ENCODE results near the gene RPL14. TPM values are rescaled to one million over a fixed set of nuclear protein-coding genes. Genes with fewer than 3 reads are reported as not detected.

Gene RPL14
- 1,767 and 1,811 TPM in 2 replicates for total RNA-seq
- long read RNA-seq, full-length matches to known transcripts, result 328 of 347 reads
- long read RNA-seq, partial matches to known transcripts, result 10 of 347 reads
- long read RNA-seq, other reads (novel, unspliced or antisense), result 9 of 347 reads

GRCh38 chr3:40456940-40457823 is at the start of gene RPL14:
Gene RPL14 (plus strand): TSS chr3:40457339. CDS start chr3:40457472, 133 bp downstream.
- peaks cover 22% of the 10 kb centered on the region for H3K36me3 Mint-ChIP-seq (ENCODE audit: insufficient read depth)

GRCh38 chr3:40407611-40408010 is 49.5 kb upstream of the RPL14 start:
- Mint-ChIP-seq H3K27me3 (no peaks in the 10 kb centered on the region), H3K4me1 (ENCODE audit: low read depth) (no peaks in the 10 kb centered on the region)

More at GRCh38 chr3:40456940-40457823, at the start of gene RPL14:
- peak within 1 kb of the TSS; percentile 98 for H3K27ac Mint-ChIP-seq
- no peaks in the 10 kb centered on the region for H3K27me3 Mint-ChIP-seq
- H3K9me3 Mint-ChIP-seq (ENCODE audit: low read depth), result no peaks in the 10 kb centered on the region
- H3K4me3 Mint-ChIP-seq (ENCODE audit: low read depth), result peak within 1 kb of the TSS; percentile 89
- no peak for TF ChIP-seq CTCF (IDR thresholded peaks at IDR 0.05; ENCODE audit: unreplicated experiment)
- H3K4me1 Mint-ChIP-seq (ENCODE audit: low read depth), result peaks cover 20% of the 10 kb centered on the region
- peak; percentile 75 for DNase-seq (ENCODE audit: low spot score, unreplicated experiment)

GRCh38 chr3:40414270-40414669 is 42.9 kb upstream of the RPL14 start:
- DNase-seq (ENCODE audit: low spot score, unreplicated experiment), result no peak
- Mint-ChIP-seq H3K27ac (no peak overlapping the region), H3K9me3 (ENCODE audit: low read depth) (no peaks in the 10 kb centered on the region), H3K4me3 (ENCODE audit: low read depth) (no peak overlapping the region), H3K36me3 (ENCODE audit: insufficient read depth) (no peaks in the 10 kb centered on the region), H3K4me1 (ENCODE audit: low read depth) (peaks cover 5% of the 10 kb centered on the region), H3K27me3 (peaks cover 7% of the 10 kb centered on the region)
- TF ChIP-seq CTCF (IDR thresholded peaks at IDR 0.05; ENCODE audit: unreplicated experiment), result no peak

More at GRCh38 chr3:40407611-40408010, 49.5 kb upstream of the RPL14 start:
- no peak for TF ChIP-seq CTCF (IDR thresholded peaks at IDR 0.05; ENCODE audit: unreplicated experiment)
- H3K27ac Mint-ChIP-seq, result no peak overlapping the region
- no peak for DNase-seq (ENCODE audit: low spot score, unreplicated experiment)
- H3K9me3 Mint-ChIP-seq (ENCODE audit: low read depth), result no peaks in the 10 kb centered on the region
- H3K4me3 Mint-ChIP-seq (ENCODE audit: low read depth), result no peak overlapping the region
- no peaks in the 10 kb centered on the region for H3K36me3 Mint-ChIP-seq (ENCODE audit: insufficient read depth)

GRCh38 chr3:40417845-40418543 is 39.1 kb upstream of the RPL14 start:
- H3K4me3 Mint-ChIP-seq (ENCODE audit: low read depth), result no peak overlapping the region
- TF ChIP-seq CTCF (IDR thresholded peaks at IDR 0.05; ENCODE audit: unreplicated experiment), result no peak
- H3K27me3 Mint-ChIP-seq, result peaks cover 7% of the 10 kb centered on the region
- H3K27ac Mint-ChIP-seq, result no peak overlapping the region
- H3K9me3 Mint-ChIP-seq (ENCODE audit: low read depth), result no peaks in the 10 kb centered on the region
- H3K4me1 Mint-ChIP-seq (ENCODE audit: low read depth), result peaks cover 5% of the 10 kb centered on the region
- H3K36me3 Mint-ChIP-seq (ENCODE audit: insufficient read depth), result no peaks in the 10 kb centered on the region
- no peak for DNase-seq (ENCODE audit: low spot score, unreplicated experiment)

- DNase-seq (ENCODE audit: low spot score, unreplicated experiment), result no peak
- H3K27me3 Mint-ChIP-seq, result no peaks in the 10 kb centered on the region
- TF ChIP-seq CTCF (IDR thresholded peaks at IDR 0.05; ENCODE audit: unreplicated experiment), result no peak
Observed at GRCh38 chr3:40422861-40423260, 34.3 kb upstream of the RPL14 start.

More at GRCh38 chr3:40422861-40423260, 34.3 kb upstream of the RPL14 start:
- Mint-ChIP-seq H3K4me3 (ENCODE audit: low read depth) (no peak overlapping the region), H3K27ac (no peak overlapping the region), H3K9me3 (ENCODE audit: low read depth) (no peaks in the 10 kb centered on the region), H3K36me3 (ENCODE audit: insufficient read depth) (no peaks in the 10 kb centered on the region), H3K4me1 (ENCODE audit: low read depth) (peaks cover 4% of the 10 kb centered on the region)

Data from progenitor cell of endocrine pancreas (in vitro differentiated cells).